Measurements from ENCODE around the gene DENND1B.
"Not testable (repeated sequence)": the region's sequence is repeated elsewhere in the genome, so short reads cannot be mapped to it uniquely, and the experiment has no call there.

The DENND1B gene

DNA sequence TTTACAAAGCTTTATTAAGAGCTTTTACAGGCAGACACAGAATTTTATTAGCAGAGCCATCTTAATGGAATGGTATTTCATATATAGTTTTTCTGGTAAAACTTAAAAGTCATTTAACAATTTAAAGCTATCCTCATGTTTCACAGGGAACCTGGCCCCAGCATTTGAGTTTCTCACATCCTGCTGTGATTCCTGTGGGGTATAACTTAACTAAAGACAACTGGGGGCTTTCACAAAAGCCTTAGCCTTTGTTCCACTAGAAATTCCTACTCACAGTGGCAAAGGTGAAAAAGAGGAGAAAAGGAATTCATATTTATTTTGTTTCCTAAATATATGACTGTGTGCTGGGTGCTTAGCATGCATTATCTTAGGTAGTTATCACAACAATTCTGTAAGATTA is 233.9 kb downstream of the DENND1B start:
- no peak for DNase-seq

DNA sequence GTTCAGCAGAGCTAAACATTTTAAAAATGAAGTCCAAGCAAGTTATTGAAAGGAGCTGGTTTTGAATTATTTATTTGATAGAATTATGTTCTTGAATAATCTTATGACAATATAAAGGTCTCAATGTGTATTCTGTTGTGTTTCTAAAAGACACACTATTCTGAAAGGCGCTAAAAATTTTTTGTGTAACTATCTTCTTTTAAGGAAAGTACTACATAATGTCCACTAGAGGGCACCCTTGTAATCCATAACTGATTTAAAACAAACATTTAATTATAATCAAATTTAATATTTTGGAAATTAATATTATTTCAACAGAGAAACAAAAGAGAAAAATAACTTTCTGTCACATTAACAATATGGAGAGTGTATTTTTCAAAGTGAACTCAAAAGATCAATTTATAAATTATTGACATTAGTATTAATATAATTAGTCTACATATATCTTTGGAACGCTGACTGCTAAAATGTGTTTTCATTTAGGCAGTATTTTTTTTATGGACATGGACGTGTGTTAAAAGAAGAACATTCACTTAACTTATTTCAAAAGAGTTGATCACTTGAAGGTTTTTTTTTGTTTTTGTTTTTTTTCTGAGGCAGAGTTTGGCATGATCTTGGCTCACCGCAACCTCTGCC is 248.4 kb downstream of the DENND1B start:
- no peak for DNase-seq

DNA sequence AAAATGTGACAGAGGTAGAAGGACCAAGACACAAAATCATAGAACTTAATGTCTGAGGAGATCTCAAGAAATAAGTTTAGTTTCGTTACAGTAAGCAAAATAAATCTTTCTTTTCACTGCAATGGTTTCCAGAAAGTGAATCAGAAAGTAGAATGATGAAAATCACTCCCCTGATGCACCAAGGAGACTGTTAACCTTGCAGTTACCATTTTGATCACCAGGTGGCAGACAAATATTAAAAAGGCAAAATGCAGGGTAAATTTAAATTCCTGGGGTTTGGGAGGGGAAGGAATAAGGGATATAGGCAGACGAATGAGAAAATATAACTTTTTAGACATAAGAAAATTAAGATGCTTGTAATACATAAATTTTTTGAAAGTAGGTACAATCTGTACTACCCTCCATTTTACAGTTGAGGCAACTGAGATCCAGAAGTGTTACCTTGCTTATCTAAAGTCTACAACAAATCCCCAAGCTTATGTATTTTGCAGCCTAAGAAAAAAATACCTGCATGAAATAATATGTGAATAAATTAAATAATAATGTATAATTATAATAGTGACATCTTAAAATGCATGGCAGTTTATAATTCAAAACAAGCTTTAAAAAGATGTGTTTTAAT is 254.1 kb downstream of the DENND1B start:
- DNase-seq, result no peak

DNA sequence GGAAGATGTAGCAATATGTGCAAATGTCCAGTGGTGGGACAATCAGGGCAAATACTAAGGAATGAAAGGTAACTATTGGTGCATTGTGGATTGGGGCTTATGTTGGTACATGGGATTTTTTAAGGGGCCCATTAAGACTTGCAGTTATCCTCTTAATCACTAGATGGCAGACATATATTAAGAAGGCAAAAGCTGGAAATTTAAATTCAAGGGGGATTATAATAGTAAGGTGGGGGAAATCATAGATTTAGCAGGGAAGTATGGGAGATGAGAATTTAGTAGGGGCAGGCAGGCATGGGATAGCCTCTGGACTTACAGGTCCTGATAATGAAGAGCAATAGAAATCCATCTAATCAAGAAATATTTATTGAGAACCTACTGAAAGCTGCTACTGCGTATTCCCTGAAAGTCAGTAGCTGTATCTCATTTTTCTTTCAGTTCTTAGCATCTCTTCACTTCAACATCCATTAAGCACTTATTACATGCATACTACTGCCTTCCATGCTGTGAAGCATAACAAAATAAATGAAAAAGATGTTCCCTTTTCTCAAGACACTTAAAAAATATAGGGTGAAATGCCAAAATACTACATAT is 255.4 kb downstream of the DENND1B start:
- DNase-seq, result no peak

DNA sequence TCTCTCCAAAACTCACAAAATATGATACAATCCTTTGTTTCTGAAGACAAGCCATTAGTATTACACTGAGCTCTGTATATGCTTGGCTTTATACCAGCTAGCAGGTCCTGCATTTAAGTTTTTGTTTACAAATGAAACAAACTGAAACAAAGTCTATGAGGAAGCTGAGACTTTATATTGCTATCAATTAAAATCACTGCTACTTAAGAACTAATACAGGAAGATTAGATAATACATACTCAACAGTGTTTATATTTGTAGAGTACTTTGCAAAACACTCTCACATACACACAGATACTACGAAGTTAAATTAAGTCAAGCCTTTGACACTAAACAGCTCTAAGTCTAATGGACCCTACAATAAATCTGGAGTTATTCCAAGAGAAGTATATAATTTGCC is 259.9 kb downstream of the DENND1B start:
- no peak for DNase-seq

DNA sequence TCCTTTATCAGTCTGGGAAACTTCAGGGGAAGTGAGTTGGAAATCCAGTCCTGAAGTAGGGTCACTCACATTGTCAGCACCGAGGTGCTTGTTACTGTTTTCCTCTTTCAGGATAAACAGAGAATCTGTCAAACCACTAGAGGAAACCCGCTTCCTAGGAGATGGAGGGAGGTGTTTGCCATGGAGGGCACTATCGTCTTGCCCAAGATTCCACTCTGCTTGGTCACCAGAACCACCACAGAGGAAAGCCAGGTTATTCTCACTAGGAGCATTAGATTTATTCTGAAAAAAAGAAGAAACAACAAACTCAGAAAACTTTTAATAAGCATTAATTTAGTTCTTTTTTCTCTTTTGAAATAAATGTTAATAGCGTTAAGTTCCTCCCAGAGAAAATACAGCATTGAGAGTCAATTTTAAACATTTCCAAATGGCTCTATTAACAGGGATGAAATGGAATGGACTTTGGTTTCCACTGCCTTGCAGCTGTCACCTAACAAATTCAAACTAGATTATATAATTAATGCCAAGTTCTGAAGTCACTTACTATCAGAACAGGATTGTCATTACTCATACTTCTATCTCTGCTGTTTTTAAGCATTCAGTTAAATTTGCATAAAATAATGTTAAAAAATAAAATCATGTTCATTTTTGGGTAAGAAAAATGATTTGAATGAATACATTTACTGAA is 264.4 kb downstream of the DENND1B start:
- DNase-seq, result no peak

DNA sequence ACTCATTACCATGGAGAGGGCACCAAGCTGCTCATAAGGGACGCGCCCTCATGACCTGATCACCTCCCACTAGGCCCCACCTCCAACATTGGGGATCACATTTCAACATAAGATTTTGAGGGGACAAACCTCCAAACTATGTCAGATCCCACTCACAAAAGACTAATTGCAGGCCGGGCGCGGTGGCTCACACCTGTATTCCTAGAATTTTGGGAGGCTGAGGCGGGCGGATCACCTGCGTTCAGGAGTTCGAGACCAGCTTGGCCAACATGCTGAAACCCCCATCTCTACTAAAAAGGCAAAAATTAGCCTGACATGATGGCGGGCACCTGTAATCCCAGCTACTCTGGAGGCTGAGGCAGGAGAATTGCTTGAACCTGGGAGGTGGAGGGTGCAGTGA is 278.6 kb downstream of the DENND1B start:
- DNase-seq, result no peak

DNA sequence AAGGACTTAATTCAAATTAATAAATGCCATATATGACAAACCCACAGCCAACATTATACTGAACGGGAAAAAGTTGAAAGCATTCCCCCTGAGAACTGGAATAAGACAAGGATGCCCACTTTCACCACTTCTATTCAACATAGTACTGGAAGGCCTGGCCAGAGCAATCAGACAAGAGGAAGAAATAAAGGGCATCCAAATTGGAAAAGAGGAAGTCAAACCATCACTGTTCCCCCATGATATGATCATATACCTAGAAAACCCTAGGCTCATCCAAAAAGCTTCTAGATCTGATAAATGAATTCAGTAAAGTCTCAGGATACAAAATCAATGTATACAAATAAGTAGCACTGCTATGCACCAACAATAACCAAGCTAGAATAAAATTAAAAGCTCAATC is 283.8 kb downstream of the DENND1B start:
- DNase-seq, result not testable (repeated sequence)

DNA sequence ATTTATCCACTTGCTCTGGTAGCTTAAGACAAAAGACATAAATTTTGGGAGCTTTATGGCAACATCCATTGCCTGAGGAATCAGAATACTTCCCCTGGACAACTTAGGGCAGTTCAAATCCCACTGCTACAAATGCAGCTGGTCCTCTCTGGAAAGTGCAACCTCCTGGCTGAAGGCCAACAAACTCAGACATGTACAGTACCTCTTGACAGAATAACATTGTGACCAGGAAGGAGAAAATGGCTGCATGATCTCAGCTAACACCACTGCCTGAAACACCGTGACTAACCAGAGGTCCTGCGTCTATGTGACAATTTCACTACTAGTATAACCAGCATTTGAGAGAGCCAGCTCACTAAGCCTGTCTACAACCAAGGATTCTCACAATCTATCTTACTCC is 288.3 kb downstream of the DENND1B start:
- DNase-seq, result no peak

DNA sequence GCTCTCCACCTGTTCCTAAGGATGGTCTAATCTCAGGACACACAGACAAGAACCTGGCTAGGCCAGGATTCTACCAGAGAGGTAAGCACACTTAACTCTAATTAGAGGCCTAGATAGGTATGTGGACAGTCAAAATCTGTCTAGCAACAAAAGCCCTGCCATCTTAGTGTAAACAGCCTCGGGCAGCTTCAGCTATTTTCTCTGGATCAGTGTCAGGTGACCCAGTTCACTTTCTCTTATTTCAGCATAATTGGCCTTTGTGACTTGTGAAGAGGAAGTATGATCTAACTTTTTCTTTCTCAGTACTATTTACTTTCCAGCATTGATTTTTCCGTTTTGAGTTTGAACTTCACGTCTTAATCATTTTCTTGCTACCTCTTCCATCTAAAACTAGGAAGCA is 289.5 kb downstream of the DENND1B start:
- no peak for DNase-seq

DNA sequence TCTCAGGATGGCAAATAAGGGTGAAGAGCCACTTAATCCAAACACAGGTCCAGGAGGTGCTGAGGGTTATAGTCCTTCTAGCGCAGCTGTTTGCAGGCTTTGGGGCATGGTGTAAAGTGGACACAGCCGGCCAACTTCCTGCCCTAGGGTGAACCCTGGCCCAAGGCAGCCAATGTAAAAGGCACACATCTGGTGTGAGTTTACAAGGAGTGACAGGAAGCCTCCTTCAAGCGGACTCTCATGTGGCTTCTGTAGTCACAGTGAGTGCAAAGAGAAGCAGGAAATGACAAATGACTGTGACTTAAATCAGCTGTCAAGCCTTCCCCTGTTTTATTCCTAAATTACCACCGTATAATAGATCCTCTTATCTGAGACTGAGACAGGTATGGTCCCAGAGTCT is 294.2 kb downstream of the DENND1B start:
- DNase-seq, result no peak

DNA sequence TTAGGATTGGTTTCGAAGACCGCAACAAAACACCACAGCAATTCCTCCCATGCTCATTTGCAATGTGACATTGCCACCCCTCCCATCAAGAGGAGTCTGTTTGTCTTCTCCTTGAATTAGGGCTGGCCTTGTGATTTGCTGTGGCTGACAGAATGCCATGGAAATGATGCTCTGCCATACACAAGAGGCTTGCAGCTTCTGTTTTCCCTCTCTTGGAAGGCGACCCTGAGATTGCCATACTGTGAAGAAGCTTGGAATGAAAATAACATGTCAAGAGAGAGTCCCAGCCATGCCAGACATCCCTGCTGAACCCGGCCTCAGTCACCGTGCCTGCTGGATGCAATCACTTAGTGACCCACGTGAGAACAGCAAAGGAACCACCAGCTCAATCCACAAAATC is 294.8 kb downstream of the DENND1B start:
- no peak for DNase-seq

DNA sequence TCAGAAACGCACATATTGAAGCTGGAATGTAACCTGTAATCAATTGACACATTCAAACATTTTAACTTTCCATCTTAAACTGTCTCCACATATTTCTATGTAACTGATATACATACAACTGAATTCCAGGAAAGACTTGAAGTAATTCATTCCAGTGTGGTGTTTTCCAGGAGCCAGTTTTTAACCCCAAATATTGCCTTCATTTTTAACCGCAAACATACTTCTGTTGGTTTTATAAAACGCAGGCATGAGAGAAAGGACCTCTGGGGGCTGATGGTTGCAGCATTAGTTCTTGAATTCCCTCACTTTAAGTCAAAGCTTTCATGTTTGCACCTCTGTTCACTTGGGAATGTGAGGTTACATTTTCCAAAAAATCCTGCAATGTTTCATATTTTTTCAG is 303.1 kb downstream of the DENND1B start:
- DNase-seq, result no peak

DNA sequence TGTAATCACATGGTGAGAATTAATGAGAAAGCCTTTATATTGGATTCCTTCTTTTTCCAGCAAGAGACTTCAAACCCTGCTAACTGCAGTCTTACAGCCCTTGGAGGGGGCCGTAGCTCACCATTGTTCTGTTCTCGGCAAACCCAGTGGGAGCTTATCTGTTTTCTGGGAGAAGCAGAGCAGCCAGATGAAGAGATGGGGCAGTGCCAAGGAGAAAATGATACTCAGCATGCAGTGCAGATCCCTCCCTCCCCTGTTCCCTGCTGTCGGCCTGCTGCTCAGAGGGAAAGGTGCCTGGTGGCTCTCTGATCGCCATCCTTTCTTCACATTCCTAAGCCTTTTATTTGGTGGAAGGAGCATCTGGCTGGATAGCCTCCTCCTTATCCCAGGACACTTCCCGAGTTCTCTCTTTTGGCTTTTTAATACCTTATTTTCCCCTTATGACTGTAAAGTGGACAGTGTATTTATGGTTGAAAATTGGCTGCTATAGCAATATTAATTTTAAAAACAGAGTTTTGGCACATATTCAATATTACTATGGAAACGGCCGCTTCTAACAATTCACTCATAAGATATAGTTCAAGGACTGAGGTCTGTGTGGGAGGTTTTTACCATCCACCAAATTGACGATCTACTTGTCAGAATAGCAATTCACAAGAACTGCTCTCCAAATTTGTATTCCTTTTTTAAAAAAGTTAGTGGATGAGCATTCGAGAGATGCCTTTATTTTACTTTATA is 303.9 kb downstream of the DENND1B start:
- DNase-seq, result no peak

DNA sequence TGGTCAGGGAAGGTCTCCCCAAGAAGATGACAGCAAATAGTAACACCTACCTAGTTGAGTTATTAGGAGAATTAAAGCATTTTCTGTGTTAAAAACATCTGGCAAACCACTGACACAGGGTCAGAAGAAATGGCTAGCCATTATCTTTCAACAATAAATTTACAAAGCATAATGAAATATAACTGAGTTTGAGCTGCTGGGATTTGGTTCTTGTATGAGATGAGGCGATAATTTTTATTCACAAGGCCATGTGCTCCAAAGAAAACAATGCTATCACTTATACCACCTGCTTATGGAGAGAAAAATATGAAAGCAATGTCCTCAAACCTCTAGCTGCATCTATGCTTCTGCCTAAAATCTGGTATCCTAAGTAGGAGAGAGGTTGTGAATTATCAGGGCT is 304.9 kb downstream of the DENND1B start:
- no peak for DNase-seq

DNA sequence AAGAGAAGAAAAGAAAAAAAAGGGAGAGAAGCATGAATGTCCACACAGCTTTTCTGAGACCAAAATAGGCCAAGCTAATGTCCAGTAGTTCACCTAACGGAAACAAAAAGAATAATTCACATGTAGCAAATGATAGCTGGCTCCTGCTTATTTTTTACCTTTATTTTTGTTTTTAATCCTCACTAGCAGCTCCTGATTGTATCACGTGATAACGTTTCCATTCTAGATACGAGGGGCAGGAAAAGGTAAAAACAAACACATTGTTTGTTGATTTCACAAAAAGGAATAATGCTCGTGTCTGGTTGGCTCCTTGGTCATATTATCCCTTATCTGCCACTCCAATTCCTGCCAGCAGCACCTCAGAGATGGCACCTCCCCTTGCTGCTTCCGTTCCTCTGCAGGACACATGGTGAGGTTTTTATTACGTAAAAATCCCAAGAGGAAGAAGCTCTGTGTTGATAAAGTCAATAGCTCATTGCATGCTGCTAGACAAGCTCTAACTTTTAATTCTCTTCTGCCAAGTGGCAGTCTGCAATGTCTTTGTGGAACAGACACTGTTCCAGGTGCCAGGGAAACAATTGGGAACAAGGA is 305.6 kb downstream of the DENND1B start:
- DNase-seq, result no peak

DNA sequence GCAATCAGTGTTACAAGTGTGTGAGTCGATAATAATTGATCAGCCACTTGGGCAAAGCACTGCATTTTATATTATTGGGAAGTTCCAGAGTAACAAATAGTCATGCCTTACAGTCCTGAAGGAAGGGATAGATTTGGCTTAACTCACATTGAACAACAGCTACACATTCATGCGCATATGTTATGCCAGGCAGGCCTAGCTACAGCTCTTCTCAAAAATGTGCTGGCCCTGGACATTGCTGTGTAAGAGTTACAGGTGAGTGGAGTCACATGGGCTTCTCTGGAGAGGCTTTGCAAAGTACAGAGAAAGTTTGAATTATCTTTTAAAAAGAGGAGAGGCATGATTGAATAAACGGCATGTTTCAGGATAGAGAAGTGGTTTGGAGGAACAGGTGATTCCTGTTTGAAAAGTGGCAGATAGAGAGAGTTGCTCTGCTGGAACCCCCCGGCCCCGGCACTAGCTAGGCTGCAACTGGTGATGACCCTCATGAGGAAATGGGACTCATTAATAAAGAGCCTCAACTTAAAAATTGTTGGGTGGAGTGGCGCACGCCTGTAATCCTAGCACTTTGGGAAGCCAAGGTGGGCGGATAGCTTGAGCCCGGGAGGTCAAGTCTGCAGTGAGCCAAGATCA is 306.6 kb downstream of the DENND1B start:
- DNase-seq, result no peak

DNA sequence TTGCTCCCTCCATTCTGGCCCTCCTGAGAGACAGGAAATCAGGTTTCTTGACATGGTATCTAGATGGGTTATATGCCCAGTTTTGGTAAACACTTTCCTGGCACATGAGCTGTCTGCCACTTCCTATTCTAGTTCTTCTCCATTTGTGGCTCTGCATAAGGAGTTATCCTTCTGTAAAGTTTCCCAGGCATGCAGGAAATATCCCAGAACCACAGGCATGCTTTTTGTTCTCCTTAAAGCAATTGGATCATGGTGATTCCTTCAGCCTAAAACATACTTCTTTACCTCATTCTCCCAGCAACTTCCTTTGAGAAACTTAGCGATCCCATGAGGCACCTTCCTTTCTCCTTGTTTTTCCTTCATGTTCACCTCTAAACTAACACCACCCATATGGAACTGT is 307.4 kb downstream of the DENND1B start:
- DNase-seq, result no peak

DNA sequence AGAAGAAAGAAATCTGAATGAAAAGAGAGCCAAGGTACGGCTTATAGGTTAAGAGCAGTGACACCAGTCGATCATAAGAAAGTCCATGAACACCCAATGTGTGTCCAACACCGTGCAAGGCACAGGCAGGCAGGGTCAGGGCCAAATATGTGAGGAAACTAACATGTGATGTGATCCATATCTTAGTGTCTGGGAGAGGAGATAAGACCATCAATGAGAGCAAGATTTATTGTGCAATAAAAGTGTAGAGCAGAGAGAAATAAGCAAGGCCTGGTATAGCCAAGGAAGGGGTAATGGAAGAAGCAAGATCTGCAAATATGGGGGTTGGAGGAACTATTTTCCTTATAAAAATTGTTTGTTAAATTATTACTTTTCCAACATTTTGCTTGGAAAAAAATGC is 308.5 kb downstream of the DENND1B start:
- DNase-seq, result no peak

DNA sequence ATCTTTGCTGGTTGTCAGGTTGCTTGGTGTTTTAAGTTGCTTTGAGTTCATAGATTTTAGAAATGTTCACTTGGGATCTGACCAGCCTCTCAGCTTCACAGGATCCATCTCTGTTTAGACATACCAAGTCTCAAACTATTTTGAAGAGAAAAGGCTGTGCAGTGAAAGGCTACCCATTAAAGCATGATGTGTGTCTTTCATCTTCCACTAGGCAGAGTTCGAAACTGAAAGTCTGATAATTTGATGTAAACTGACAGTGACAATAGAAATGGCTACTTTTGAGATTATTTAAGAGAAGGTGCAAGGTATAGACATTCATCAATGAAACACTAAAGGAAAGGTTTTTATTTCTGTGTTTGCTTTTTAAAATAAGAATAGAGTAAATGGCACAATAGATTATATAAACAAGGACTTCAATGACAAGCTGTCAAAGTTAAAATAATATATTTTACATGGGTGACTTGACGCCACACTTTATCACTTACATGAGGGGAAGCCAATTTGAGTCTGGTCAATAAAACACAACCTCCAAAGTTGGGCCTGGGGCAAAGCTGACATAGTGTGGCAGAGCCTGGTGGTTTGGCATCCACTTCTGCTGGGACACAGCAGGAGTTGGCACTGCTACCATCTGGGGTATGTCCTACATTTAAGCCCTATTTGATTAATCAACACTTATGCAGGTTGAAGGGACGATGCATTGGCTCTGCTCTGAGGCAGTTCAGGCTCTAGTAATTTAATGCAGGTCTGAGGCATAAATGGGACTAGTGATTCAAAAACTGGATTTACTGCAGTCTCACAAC is 309.6 kb downstream of the DENND1B start:
- no peak for DNase-seq

DNA sequence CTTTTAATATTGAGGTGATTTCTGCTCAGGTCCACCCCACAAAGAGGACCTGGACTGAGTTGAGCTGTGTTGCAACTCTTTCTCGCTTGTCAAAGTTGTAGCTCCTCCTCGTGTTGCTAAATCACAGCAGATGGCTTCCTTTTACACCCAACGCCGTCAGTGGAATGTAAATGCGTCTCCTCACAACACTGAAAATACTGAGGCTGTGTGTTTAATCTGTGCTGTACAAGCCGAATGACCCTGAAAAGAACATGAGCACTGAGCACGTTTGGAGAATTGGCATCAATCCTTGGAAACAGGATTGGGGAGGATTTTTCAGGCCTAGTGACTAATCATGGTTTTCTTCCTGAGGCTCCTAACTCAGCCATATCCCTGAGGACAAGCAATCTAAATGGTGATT is 311.2 kb downstream of the DENND1B start:
- no peak for DNase-seq

DNA sequence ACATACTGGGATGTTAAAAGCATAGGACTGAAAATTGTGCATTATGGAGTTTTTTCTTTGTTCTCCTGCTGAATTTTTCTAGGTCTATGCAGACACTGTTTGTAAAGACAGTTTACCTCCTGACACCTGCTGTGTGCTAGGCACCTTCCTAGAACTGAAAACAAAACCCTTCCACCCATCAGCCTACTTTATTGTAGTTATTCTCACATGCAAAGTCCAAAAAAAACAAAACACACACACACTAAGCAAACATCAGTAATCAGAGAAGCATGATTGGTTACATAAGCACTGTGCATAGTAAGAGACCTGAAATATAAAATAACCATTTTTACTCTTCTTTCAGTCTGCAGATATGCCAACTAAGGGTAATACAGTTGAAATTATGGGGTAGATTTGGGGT is 312.1 kb downstream of the DENND1B start:
- no peak for DNase-seq

Data from stimulated activated CD4-positive, alpha-beta T cell treated with anti-CD3 and anti-CD28 coated beads, Interleukin-12 subunit alpha, Interleukin-12 subunit beta, amount 100 ng/mL, for 4 hours (primary cell).